ENCODE results near the gene UBL3. TPM values are rescaled to one million over a fixed set of nuclear protein-coding genes. Genes with fewer than 3 reads are reported as not detected.

UBL3 gene
- total RNA-seq, 1 donor from 2014 or later, result 22.3 TPM

DNA sequence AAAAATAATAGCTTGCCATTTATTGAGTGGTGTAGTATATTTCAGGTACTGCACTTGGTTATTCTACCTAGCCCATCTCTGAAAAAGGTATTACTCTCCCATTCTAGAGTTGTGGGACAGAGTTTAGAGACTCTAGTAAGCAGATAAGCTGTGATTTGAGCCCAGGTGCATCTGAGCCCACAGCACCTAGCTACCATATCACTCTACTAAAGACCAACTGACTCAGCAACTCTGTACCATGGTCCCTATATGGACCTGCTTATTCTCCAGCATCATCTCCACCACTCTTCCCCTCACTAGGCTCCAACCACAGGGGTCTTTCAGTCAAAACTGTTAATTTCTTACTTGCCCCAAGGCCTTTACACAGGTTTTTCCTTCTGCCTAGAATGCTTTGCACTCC, 64.4 kb downstream of the UBL3 start:
- intact Hi-C loops (cut with DNase I), result no loop called here
- no peak for DNase-seq (ENCODE audit: missing footprints)
- no peak for ATAC-seq

DNA sequence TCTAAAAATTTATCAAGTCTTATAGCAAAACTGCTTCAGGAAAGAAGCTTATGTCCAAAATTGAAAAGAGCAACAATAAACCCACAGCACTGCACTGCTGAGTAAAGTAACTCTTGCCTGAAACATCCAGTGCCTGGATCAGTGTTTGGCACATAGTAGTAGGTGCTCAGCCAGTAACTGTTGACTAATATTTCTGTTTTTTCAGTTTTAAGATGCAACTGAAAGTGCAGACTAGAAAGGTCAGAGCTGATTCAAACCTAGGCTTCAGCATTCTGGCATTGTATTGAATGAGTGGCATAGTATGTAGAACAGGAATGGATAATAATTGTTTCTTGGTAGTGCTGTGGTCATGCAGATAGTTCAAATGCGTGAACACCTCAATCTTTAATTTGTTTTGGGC, 67.6 kb downstream of the UBL3 start:
- intact Hi-C loops (cut with DNase I), result no loop called here
- DNase-seq (ENCODE audit: missing footprints), result no peak
- no peak for ATAC-seq

DNA sequence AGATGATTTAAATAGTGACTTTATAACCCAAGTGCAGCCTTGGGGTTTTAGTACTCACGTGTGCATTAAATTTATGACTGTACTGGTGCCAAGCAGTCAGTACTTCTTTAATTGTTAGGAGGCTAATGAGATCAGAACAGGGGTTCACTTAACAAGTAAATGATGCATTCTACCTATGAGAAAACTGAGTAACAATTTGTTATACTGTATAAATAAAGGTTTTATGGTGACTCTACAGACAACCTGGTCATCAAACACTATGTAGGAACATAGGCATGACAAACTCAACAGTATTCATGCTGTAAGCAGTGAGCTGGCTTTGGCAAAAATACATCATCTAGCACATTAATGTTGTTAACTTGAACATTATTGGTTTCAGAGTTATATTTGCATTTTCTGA, 75.6 kb downstream of the UBL3 start:
- ATAC-seq (no peak), DNase-seq (ENCODE audit: missing footprints) (no peak)
- intact Hi-C loops (cut with DNase I), result loop anchor here (5.0 kb wide), 1 partner anchor 72 kb away; no protein-coding TSS in a partner anchor

DNA sequence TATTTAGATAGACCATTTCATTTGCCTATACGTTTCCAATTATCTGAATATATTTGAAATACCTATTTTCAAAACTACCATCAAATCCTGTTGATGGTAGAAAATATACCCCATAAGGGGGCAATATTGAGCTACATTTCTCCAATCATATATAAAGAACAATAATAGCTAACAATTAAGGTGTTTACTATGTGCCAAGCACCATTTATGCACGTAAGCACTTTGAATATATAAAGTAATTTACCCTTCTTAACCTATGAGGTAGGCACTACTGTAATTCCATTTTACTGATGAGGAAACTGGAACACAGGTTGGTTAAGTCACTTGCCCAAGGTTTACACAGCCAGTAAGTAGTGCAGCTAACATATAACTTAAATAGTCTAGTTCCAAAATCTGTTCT, 79.2 kb downstream of the UBL3 start:
- DNase-seq (ENCODE audit: missing footprints), result no peak
- ATAC-seq, result no peak
- intact Hi-C loops (cut with DNase I), result loop anchor here (1.0 to 5.0 kb wide), 2 partner anchors 76 to 344 kb away; no protein-coding TSS in a partner anchor

DNA sequence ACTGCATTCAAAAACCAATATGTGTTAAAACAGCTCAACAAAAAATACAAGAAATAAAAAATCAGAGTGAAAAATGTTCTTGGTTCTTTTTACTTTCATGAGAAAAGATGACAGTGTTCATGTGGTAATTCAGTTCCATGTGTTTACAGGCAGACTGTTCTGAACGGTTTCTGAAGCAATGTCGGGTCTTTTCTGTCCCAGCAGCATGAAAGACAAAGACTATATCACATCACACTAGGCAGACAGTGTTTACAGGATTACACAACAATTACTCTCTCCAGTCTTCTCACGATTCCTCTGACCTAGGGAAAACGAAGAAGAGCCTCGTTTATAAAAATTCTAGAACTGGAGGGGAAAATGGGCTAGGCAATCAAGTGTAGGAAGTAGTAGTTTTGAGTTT, 83.4 kb downstream of the UBL3 start:
- DNase-seq (ENCODE audit: missing footprints) (no peak), ATAC-seq (no peak)
- intact Hi-C loops (cut with DNase I), result no loop called here

DNA sequence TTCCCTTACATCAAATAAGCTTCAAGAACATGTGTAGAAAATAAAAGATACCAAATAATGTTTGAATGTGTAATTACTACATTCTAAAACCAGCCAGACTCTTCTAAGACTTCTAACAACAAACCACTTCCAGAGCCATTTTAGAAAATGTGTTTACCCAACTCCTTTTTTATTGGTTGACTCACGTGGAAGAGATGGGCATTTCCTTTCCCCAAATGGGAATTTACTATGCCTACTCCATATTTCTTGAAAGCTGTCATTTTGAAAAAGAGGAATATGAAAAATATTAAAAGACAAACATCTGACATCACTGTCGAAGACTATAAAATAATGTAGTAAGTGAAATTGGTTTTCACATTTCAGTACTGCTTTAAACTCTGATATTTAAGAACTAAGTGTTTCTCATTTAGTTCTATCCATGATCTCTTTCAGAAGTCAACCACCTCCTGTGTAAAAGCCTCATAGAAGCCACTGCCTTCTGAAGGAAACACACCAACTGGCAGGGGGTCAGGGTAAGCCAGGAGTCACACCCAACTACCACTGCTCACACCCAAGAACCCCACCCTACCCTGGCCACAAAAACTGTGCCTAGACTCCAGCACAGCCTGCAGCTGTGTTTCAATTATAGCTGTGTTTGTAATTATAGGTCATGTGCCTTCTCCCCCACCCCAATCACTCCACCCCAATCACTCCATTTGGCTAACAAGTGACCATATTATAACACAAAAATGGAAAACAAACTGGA, 86.8 kb downstream of the UBL3 start:
- ATAC-seq (no peak), DNase-seq (ENCODE audit: missing footprints) (no peak)
- intact Hi-C loops (cut with DNase I), result no loop called here

DNA sequence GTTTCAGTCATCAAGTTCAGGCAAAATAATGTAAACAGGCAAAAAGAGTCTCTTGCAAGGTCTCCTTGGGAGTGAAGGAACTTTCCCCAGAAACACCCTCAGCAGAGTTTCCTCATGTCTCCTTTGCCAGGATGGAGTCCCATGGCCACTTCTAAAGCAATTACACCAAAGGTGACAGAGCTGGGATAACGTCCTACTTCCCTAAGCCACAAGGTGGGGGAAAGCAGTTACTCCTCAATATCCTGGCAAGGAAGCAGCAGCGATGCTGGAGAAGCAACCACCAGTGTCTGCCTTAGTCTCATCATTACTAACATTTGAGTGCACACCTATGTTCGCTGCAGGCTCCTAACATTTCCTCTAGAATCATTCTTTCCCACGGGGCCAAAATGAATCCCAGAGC, 88.6 kb downstream of the UBL3 start:
- ATAC-seq (no peak), DNase-seq (ENCODE audit: missing footprints) (no peak)
- intact Hi-C loops (cut with DNase I), result no loop called here

DNA sequence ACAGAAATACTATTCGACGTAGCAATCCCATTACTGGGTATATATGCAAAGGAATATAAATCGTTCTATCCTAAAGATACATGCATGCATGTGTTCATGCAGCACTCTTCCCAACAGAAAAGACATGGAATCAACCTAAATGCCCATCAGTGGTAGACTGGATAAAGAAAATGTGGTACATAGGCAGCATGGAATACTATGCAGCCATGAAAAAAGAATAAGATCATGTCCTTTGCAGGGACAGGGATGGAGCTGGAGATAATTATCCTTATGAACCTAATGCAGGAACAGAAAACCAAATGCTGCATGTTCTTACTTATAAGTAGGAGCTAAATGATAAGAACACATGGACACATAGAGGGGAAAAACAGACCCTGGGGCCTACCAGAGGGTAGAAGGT, 89.3 kb downstream of the UBL3 start:
- DNase-seq (ENCODE audit: missing footprints) (no peak), ATAC-seq (no peak)
- intact Hi-C loops (cut with DNase I), result no loop called here

DNA sequence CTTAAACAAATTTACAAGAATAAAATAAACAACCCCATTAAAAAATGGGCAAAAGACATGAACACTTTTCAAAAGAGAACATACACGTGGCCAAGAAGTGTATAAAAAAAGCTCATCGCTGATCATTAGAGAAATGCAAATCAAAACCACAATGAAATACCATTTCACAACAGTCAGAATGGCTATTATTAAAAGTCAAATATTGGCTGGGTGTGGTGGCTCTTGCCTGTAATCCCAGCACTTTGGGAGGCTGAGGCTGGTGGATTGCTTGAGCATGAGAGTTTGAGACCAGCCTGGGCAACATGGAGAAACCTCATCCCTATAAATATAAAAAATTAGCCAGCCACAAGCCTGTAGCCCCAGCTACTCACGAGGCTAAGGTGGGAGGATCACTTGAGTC, 89.9 kb downstream of the UBL3 start:
- intact Hi-C loops (cut with DNase I), result no loop called here
- DNase-seq (ENCODE audit: missing footprints), result no peak
- ATAC-seq, result no peak

DNA sequence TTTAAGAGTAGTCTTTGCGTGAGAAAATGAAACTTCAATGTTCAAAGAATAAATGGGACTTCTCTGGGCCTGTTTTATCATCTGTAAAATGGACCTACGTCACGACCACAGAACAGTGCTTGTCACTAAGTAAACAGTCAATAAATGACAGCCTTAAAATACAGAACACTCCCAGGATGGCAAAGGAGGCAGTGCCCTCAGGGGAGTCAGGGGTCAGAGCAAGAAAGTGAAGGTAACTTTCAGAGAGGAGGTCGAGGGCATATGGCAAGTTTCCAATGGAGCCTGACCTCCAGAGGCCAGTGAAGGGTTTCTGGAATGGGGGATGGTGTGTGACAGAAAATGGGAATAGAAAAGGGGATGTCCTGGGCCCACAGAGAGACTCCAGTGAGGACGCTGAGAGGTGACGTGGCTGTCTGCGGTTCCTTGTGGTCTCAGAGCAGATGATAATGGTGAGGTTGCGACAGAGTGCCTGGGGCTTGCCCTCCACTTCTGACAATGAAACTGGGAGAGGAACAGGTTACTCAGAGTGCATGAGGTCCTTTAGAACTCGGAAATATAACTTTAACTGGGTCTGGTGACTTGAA, 91.8 kb downstream of the UBL3 start:
- DNase-seq (ENCODE audit: missing footprints) (no peak), ATAC-seq (no peak)
- intact Hi-C loops (cut with DNase I), result no loop called here

DNA sequence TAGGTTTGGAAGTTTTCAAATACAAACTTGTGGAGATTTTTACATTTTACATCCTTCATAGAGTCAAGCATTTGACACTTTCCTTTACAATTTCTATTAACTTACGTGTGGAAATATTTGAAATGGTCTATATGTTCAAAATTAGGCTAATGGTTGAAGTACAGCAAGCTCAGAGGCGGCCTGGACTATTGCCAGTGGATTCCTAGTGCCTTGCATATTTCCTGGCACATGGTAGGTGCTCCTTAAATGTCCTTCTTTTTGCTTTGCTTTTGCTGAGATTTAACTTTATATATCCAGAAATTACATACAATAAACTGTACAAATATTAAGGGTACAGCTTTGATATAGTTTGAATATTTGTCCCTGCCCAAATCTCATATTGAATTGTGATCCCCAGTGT, 93.9 kb downstream of the UBL3 start:
- intact Hi-C loops (cut with DNase I), result no loop called here
- DNase-seq (ENCODE audit: missing footprints) (no peak), ATAC-seq (no peak)

DNA sequence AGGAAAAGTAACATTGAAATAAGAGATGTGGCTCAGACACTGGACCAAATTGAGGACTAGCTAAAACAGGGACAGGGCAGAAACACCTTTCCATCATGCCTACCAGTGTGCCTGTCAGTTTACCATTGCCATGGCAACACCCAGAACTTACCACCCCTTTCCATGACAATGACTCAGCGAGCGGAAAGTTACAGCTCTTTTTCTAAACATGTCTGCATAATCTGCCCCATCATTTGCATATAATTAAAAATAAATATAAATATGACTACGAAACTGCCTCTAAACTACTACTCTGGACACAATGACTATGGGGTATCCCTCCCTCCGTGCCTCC, 96.0 kb downstream of the UBL3 start:
- DNase-seq (ENCODE audit: missing footprints) (no peak), ATAC-seq (no peak)
- intact Hi-C loops (cut with DNase I), result no loop called here

DNA sequence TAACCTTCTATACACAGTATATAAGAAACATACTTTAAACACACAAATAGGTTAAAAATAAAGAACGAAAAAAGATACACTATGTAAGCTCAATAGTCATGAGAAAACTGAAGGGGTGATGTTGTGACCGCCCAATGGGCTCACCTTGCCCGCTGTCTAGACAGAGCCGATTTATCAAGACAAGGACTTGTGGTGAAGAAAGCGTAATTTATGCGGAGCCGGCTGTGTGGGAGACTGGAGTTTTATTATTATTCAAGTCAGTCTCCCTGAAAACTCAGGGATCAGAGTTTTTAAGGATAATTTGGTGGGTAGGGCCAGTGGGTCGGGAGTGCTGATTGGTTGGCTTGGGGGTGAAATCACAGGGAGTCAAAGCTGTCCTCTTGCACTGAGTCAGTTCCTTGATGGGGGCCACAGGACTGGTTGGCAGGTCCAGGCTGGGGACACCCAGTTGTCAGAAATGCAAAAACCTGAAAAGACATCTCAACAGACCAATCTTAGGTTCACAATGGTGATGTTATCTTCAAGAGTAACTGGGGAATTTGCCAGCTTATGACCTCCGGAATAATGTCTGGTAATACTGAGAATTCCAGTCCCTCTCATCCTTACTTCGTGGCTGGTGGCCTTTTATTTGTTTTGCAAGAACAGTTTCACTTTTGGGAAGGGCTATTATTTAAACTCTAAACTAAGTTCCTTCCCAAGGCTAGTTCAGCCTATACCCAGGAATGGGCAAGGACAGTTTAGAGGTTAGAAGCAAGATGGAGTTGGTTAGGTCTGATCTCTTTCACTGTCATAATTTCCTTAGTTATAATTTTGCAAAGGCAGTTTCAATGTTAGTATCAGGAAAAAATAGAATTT, 96.6 kb downstream of the UBL3 start:
- intact Hi-C loops (cut with DNase I), result no loop called here
- no peak for ATAC-seq
- peak; percentile 30 for DNase-seq (ENCODE audit: missing footprints)

DNA sequence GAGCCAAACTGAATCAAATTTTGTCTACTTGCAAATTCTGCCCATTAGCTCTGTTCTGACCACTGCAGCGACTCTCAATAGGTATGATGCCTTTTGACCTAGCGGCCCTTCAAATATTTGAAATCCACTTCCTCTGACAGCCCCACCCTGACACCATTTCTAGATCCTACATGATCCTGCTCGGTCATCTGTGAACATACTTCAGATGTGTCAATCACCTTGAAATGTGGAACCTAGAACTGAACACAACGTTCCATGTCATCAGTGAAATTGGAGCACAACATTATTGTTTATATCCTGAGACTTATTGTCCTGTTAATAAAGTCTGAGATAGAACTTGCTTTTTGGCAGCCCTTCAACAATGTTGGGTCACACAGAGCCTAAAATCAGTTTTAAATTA, 98.2 kb downstream of the UBL3 start:
- intact Hi-C loops (cut with DNase I), result no loop called here
- ATAC-seq (no peak), DNase-seq (ENCODE audit: missing footprints) (no peak)

DNA sequence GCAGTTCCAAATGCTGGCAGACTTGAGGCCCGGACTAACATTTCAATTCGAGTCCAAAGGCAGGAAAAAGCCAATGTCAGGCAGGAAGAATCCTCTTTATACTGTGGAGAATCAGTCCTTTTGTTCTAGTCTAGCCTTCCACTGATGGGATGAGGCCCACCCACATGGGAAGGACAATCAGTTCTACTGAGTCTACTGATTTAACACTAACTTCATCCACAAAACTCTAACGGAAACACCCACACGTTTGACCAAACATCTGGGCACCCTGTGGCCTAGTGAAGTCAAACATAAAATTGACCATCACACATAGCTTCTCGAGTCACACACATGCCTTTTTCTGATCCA, 100.3 kb downstream of the UBL3 start:
- DNase-seq (ENCODE audit: missing footprints) (no peak), ATAC-seq (no peak)
- intact Hi-C loops (cut with DNase I), result no loop called here

DNA sequence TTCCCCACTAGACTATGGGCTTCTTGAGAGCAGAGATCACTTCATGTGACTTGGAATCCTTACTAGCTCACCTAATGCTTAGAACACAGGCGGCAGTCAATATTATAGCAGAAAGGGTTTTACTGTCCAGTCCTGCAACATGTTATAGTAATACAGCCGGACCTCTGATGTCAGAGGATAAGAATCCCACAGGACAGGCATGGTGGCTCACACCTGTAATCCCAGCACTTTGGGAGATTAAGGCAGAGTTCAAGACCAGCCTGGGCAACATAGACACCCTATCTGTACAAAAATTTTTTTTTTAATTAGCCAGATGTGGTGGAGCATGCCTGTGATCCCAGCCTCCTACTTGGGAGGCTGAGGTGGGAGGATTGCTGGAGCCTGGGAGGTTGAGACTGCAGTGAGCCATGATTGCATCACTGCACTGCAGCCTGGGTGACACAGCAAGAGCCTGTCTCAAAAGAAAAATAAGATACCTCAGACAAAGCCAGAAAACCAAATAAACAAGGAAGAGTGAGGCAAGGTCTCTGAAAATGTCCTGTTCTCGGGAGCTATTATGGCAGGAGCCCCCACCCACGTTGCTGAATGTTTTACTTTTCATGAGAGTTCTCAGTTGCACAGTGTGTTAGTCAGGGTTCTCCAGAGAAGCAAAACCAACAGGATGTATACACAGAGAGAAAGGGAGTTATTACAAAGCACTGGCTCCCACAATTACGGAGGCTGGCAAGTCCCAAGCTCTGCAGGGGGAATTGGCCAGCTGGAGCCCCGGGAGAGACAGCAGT, 100.8 kb downstream of the UBL3 start:
- intact Hi-C loops (cut with DNase I), result no loop called here
- DNase-seq (ENCODE audit: missing footprints) (no peak), ATAC-seq (no peak)

DNA sequence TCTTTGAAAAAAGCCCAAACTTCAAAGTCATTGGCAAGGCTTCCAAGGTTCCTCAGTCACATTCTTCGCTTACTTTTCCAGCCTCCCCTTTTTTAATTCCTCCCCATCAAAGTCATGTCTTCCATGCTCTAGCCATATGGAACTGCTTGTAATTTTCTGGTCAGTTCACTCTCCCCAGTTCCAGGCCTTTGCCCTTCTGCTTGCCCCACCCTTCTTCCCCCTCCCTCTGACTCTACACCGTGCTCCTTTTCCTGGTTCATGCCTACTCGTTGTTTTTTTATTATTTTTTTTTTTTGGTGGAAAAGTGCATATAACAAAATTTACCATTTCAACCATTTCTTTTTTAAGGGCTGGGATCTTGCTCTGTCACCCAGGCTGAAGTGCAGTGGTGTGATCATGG, 102.3 kb downstream of the UBL3 start:
- ATAC-seq (no peak), DNase-seq (ENCODE audit: missing footprints) (no peak)
- intact Hi-C loops (cut with DNase I), result no loop called here

DNA sequence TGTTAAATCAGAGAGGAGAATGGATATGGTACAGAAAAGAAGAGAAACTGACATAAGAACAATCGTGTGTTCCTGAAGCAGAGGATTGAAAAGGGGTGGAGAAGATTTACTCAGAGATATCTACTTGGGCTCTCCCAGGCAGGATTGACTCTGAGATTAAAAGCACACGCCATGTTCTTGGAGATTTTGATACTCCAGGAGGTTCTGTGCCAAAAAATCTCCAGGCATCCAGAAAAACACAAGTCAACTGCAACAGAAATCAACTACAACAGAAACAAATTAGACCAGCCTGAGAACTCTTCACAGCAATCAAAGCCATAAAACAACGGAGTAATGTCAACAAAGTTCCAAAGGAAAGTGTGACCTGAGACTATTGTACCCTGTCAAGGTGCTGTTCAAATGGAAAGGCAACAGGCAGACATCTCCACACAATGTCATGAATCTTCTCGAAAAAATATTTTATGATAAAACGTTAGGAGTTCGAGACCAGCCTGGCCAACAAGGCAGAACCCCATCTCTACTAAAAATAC, 104.2 kb downstream of the UBL3 start:
- ATAC-seq (no peak), DNase-seq (ENCODE audit: missing footprints) (no peak)
- intact Hi-C loops (cut with DNase I), result no loop called here

DNA sequence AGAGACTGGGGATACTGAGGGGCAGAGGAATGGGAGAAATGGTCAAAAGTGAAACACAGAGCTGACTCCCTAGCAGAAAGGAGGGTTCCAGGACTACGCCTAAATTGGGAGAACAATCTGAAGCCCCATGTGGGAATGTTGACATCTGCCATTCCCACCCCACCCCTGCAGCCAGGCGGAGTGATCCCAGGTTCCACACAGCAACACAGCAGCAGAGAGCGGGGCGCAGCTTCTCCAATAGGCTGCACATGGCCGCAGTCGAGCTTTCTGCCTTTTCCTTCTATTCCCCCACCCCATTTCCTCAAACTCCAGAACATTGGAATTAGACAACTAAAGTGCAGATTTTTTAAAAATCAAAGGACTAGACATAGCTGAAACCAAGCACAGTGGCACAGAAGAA, 104.7 kb downstream of the UBL3 start:
- ATAC-seq (no peak), DNase-seq (ENCODE audit: missing footprints) (no peak)
- intact Hi-C loops (cut with DNase I), result no loop called here

Data from Right ventricle myocardium inferior (tissue), 1 donor.